Measurements from ENCODE around the gene HSPG2.
A peak's percentile ranks its signal among the peaks of the same experiment; 100 is the strongest.

The HSPG2 gene

DNA sequence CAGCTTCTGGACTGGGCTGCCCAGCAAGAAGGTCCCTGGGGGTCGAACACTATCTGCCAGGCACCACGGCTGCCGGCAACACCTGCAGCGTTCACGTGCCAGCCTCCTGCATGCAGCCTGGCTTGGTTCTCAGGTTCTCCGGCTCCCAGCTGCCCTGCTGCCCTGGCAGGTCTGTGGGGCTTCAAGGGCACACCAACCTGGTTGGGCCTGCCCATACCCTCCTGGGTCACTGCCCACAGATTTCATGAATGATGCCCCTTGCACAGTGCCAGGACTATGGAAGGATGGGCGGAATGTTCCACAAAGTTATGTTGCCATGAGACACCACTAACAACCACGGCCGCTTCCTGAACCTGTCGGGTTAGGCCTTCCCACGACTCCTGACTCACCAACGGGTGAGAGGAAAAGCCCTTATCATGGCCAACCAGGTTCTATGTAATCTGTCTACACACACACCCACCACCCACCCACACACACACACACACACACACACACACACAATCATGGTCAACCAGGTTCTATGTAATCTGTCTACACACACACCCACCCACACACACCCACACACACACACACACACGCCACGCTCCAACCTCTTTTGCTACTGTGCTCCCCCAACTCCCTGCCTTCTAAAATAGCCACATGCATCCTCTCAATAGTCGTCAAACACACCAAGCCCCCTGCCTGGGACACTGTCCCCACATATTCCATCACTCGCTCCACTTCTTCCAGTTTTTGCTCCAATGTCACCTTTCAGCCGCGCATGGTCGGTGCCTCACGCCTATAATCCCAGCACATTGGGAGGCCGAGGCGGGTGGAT is 32.2 kb downstream of the HSPG2 start:
- intact Hi-C loops (cut with DNase I) = no loop called here
- DNase-seq = peak in 5 of 42 donors; percentile 17 to 51 (median 21)

DNA sequence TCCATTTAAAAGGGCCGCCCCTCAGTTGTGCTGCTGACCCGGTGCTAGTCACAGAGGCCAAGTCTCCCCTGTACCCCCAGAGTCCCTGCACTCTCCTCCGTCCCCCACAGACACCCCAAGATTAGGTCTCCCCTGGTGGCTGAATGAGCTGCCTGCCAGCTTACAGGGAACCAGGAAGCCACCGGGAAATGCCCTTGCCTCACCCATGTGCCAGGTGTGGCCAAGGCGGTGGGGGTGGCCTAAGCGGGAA is 32.7 kb downstream of the HSPG2 start:
- intact Hi-C loops (cut with DNase I) = no loop called here
- DNase-seq = no peak

DNA sequence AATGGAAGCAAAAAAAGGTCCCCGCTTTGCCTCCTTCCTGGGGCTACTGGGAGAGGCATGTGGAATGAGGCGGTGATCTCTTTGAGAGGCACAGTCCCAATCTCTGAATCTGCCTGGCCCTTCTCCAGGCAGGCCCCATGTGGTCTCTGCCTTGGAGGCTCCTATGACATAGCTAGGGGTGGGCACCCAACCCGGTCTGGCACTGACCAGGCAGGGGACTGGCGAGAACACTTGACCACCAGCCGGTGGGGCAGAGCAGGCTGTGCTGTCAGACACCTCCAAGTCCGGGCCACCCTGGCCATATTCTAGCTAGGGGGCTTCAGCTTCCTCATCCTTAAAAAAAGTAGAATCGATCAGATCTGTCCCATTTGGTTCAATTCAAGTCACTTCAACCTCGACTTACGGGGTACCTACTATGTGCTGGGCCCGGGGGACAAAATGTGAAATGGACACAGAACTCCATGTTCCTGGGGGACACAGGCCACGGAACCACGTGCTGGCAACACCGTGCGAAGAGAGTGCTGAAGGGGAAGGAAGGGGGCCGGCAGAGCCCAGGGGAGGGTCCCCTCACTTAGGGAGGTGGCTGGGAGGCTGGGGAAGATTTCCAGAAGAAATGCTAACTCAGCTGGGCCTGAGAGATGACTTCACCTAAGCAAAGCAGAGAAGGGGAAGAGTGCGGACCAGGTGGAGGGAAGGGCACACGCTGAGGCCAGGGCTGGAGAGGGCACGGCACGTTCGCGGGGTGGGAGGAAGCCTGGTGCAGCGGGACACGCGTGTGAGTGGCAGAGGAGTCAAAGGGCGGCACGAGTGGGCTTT is 33.3 kb downstream of the HSPG2 start:
- no peak for DNase-seq
- intact Hi-C loops (cut with DNase I) = no loop called here

DNA sequence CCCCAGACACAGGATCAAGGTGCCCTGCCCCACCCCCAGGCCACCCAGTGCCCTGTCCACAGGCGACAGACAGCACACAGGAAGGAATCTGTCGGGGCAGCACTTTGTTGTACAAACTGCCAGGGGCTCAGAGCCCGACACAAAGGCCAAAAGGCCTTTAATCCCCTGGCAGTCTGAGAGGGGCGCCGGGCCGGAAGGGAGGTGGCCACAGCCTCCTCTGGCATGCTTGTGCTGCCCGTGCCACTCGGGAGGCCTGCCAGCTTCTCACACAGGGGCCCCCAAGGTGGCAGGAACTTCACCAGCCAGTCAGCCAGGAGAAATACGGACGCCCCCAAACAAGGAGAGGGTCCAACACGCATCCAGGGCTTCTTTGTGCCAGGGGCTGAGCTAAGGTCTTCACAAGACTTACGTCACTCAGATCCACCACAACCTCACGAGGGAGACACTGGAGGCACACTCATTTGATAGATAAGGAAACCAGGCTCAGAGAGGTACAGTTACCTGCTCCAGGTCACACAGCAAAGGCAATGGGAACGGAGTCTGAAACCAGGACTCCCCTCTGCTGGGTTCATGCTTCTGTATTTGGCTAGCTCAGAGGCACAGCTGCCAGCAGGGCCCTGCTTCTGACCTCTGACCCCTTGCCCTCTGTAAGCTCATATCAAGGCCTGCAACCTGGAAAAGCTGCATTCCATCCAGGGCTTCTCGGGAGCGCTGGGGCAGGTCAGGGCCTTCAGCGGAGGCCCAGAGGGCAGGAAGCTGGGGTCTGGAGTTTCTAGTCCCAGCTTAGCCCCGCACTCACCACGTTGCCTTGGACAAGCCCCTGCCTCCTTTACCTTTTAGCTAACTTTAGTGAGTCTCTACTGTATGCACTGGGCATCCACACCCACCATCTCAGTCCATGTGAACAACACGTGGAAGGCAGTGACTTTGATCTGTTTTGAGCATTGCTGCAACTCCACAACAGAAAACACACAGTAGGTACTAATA is 34.8 kb downstream of the HSPG2 start:
- DNase-seq = no peak
- intact Hi-C loops (cut with DNase I) = no loop called here

DNA sequence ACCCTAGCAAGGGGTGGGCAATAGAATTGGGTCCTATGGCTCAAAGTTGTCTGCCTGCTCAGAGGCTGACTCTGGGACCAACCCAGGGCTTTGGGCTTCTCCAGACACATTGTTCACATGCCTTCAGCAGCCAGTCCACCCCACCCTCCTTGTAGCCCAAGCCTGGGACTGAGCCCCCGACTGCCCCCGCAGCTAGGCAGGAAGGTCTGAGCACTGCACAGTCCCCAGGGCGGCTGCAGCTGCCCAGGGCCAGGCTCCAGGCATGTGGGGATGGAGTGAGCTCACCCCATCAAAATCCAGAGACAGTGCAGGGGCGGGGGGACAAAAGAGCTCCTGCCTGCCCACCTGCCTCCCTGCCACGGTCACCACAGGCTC is 35.6 kb downstream of the HSPG2 start:
- intact Hi-C loops (cut with DNase I) = no loop called here
- no peak for DNase-seq

DNA sequence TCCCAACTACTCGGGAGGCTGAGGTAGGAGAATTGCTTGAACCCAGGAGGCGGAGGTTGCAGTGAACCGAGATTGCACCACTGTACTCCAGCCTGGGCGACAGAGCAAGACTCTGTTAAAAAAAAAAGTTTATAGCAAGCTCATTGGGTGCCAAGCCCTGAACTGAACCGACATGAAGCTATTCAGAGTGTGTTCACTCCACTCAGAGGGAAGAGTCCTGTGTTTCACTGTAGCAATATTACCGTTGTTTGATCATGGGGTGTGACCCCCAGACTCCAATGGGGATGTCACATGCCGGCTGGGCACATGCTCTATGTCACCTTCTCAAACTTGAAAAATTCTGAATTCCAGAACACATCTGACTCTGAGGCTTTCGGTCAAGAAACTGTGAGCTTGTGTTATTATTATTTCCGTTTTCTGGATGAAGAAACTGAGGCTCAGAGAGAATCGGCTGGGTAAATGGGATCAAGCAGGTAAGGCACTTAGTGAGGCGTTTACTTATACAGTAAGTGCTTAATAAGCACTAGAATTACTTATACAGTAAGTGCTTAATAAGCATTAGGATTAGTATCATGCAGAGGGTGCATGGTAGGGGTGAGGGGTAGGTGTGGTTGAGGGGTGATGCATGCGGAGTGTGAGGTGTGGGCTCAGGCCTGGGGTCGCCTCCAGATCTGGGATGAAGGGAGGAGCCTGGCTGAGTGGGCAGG is 36.2 kb downstream of the HSPG2 start:
- intact Hi-C loops (cut with DNase I) = no loop called here
- DNase-seq = no peak

DNA sequence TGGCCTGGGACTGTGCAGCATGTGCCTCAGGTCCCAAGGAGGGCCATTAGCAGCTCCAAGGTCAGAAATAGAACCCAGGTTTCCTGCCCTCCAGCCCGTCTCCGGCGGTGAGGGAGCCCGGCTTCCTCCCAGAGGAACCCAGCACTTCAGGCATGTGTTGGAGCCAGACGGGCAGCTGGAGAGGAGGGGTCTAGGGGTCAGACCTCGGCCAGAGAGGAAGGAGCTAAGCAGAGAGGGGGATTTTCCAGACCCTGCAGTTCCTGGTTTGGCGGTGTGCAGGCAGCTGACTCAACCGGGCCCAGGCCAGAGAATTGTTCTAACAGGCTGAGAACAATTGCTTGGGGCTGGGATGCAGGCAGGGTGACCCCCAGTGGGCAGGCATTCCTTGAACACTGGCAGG is 37.1 kb downstream of the HSPG2 start:
- DNase-seq = no peak
- intact Hi-C loops (cut with DNase I) = no loop called here

DNA sequence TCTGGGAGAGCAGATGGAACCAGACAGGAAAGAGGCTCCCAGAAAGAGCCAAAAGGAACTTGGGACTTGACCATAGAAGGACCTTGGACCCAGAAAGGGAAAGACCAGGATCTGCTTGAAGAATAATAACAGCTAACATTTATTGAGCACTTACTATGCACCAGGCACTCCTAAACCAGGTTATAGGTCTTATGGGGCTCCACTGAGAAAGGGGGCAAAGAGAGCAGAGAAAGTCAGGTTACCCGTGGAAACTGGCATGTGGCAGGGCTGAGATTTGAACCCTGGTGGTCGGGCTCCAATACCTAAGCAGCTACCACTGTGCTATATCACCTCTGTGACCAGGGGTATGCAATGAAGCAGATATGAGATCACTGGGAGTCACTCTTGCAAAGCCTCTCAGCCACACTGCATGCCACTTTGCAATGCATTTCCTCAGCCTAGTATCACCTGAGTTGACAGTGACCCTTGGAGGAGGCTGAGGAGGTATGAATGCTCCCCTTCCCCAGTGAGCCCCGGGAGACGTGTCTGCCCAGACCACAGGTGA is 37.8 kb downstream of the HSPG2 start:
- DNase-seq = no peak
- intact Hi-C loops (cut with DNase I) = no loop called here

DNA sequence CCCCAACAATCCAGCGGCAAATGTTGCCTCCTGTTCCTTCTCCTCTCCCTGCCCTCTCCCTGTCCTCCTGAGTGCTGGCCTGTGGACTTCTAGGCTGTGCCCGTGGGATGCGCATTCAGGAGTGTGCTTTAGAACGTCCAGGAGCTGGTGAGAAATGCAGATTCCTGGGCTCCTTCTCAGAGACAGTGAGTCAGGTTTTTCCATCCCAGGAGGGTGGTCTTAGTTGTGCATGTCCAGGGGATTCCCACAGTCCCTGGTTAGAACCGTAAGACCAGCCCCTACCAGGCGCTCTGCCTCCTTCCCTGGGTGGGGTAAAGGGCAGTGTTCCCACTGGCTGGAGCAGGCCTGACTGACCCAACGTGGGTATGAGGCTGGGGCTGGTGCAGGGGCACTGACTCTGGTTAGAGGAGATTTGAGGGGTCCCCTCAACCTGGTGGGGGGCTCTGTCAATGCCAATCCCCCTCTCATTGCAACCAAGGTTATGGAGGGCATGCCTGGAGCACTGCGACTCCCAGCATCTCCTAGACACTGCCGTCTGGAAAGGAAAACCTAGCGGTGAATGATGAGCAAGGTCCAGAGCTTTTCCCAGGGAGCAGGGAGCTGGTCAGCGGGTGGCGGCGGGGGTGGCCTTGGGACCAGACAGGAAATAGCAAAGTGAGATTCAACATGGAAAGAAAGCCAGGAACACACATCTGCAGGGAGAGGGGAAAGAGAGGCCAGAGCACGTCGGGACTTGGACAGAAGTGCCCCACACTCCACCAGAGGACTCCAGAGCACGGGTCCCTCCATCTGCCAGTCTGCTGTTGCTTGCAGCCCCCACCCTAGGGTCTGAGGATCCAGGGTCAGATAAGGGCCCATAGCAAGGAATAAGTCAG is 38.5 kb downstream of the HSPG2 start:
- intact Hi-C loops (cut with DNase I) = no loop called here
- no peak for DNase-seq

DNA sequence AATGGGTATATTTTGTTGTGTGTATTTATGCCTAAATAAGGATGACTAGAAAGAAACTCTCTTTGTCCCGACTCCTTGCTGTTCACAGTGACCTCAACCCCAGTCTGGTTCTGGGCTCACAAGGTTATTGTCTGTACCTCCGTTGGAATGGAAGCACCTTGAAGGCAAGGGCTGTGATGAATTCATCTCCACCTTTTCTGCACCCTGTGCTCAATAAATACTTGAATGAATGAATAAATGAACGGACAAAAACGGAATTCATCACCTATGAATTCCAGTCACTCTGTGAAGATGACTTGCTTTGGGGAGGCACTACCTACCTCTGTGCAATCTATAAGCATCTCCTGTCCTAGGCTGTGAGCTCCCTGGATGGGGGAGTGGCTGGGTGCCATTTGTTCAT is 39.3 kb downstream of the HSPG2 start:
- intact Hi-C loops (cut with DNase I) = no loop called here

DNA sequence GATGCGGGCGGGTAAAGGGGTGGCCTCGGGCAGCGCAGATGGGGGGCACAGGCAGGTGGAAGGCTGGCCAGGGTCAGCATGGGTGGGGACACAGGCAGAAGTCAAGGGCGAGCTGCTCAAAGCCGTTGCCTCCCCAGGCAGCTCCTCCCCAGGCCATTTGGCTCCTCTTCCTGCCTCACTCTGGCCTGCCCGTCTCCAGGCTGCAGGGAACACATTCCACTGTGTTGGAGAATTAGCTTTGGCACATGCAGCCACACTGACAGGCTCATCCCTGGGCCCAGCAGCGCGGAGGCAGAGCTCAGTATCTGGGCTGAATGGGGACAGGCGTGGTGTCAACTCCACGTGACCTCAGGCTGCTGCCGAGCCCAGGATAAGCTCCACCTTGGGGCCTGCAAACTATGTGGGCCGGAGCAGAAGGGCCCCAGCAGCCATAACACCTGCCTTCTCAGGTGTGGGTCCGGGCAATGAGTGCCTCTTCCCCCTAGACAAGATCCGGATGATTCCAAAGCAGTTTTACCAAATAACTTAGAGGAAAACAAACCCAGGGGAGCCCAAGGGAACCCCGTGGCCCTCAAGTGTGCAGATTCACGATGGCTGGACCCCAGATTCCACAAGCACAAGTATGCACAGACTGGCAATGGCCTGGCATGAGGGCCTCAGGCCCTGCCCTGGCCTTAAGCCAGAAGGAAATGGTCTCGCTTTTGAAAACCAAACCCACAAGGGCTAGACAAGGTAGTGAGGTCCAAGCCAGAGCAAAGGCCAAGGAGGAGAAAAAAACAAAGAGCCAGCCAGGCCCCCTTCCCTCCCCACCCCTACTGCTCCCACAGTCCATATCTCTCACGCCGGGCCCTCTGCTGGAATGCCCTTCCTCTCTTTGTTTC is 40.2 kb downstream of the HSPG2 start:
- intact Hi-C loops (cut with DNase I) = no loop called here
- peak in 4 of 42 donors; percentile 11 to 22 (median 17) for DNase-seq

More for the DNA sequence above, 39.3 kb downstream of the HSPG2 start:
- DNase-seq = no peak

DNA sequence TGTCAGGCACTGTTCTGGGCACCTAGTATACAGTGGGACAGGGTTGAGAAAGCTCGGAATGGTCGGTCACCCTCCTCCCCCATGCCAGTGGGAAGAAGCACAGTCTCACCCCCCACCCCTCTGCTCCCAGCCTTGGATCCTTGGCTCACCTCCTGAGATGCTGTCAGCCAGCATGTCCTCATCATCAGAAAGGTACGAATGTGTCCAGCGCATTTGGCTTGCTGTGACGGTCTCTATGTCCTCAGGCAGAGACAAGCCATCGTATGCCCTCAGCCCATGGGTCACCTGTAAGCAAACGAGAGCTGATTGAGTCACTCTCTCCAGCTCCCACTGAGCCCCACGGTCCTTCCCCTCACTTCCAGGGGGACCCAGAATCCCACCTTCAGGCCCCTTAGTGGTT is 41.1 kb downstream of the HSPG2 start:
- no peak for DNase-seq
- intact Hi-C loops (cut with DNase I) = no loop called here

DNA sequence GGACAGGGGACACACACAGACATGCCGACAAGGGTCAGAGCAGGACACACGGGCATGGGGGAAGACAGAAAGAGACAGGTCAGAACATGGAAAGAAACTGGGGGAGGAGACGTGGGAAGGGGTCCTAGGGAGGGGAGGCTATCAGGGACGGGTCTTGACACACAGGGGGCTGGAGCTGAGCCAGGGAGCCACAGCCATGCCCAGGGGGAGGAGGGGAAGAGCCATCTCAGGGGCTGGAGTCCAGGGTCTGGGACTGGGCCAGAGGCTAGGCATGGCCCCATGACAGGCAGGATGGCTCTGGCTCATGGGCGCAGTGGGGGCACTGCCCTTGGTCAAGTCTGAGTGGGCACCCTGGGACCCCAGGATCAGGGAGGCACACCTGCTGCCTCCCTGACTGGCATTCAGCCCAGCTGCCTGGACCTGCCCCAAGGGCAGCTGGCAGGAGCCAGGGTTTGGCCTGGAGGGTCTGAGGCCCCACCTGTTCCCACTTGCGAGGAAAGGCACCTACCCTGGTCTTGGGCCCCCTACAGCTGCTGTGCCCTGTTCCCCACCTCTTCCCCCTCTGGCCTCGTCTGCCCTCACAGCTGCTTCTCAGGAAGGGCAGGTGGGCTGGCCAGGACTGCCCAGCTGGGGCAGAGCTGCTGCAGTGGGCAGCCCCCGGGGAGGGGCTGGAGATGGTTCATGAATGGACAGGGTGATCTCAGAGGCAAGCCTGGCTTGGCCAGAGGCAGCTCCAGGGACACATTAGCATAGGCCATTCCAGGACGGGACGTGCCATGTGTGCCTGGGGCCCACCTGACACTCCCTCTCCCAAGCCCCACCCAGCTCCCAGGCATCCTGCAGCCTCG is 42.9 kb downstream of the HSPG2 start:
- intact Hi-C loops (cut with DNase I) = no loop called here
- DNase-seq = no peak

DNA sequence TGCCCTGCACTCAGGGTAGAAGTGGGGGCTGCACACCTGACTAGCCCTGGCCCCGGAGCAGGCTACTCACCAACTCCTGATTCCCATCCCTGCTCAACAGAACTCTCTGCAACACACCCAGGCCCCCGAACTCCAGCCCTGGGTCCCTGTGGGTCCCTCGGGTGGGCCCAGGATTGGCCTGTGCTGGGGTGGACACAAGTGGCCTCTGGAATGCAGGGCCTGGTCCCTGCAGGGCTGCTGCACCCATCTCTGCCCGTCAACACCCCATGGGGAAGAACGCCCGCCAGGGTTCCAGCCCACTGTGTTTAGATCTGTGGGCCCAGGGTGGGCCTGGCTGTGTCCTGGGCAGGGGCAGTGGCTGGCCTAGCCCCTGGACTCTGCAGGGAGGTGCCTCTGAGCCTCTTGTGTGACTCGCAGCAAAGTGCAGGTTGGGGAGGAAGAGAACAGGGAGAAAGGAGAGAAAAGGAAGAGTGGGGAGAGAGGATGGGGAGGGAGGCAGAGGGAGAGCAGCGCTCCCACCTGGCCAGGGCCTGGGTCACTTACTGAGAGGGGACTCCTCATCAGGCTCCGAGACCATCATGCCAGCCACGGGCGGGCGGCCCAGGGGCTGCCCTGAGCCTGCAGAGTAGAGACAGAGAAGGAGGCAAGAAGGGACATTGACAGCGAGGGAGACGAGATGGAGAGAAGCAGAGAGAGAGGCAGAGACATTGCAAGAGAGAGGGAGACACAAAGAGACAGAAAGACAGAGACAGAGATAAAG is 43.9 kb downstream of the HSPG2 start:
- DNase-seq = no peak
- intact Hi-C loops (cut with DNase I) = no loop called here

All from head of caudate nucleus (tissue), 42 donors.